ENCODE data around the gene IGSF6. TPM values are rescaled to one million over a fixed set of nuclear protein-coding genes. Genes with fewer than 3 reads are reported as not detected.

Gene IGSF6
- total and polyA plus RNA-seq, 2 experiments from 2014 or later, result 0.14 TPM; not detected in 1

DNA sequence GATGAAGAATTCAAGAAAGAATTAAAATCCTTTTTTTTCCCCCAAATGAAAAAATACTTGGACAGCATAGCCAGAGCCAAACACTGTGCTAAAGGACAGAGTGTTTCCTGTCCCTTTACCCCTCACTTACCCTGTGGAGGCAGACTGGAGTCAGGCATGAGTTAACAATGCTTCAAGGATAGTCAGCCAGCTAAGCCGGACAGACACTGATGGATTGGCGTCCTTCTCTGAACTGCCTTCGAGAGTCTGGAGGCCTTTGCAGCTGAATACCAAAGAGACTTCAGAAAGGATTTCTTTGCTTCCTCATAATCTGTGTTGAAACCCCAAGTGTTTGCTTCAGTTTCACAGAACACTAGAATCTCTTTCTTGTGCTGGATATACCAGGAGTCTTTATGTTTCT is 48.5 kb downstream of the IGSF6 start:
- Histone ChIP-seq H2AFZ (no peak overlapping the region), H3K9me2 (ENCODE audit: insufficient read depth) (no peaks in the 10 kb centered on the region), H3K36me3 (ENCODE audit: low read depth) (no peaks in the 10 kb centered on the region), H3K4me3 (peak overlapping the region; percentile 48), H3K27me3 (replicated peaks; ENCODE audit: insufficient read depth) (no peaks in the 10 kb centered on the region), H3K9ac (peak overlapping the region; percentile 97), H4K20me1 (ENCODE audit: insufficient read depth) (no peaks in the 10 kb centered on the region; the same call in 1 of the 2 replicates), H3K79me2 (ENCODE audit: insufficient read depth) (peaks cover 91% of the 10 kb centered on the region), H3K4me1 (ENCODE audit: insufficient read depth) (peaks cover 53% of the 10 kb centered on the region), H3K9me3 (ENCODE audit: low read depth) (no peaks in the 10 kb centered on the region), H3K27ac (peak overlapping the region; percentile 93), H3K4me2 (ENCODE audit: unreplicated experiment) (peak overlapping the region; percentile 79), H3F3A (ENCODE audit: insufficient read depth) (peaks cover 48% of the 10 kb centered on the region)
- DNase-seq, result peak; percentile 64
- in situ Hi-C loops (cut with MboI), result no loop called here
- 5 to 7% methylated on average over 3 of the region's 3 CpGs for WGBS, 2 experiments (ENCODE audit: low coverage in 1 of 2, low lambda C conversion rate in 2 of 2, missing lambda C conversion rate in 2 of 2)
- no peak for TF ChIP-seq EZH2phosphoT487 (IDR thresholded peaks at IDR 0.05; ENCODE audit: insufficient read depth, low read depth)
- TF ChIP-seq EZH2 (IDR thresholded peaks at IDR 0.05; ENCODE audit: insufficient read depth, poor library complexity, severe bottlenecking), result no peak

DNA sequence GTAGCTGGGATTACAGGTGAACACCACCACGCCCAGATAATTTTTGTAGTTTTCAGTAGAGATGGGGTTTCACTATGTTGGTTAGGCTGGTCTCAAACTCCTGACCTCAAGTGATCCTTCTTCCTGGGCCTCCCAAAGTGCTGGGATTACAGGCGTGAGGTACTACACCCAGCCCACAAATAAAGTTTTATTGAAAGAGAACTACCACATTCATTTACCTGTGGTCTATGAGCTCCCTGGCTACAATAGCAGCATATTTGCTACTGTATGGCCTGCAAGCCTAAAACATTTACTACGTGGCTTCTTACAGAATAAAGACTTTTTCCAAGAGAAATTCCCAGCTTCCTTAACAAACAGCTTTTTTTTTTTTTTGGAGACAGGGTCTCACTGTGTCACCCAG is 49.6 kb downstream of the IGSF6 start:
- Histone ChIP-seq H4K20me1 (ENCODE audit: insufficient read depth) (no peaks in the 10 kb centered on the region; the same call in 1 of the 2 replicates), H3K9ac (peak overlapping the region; percentile 97), H3K4me3 (peak overlapping the region; percentile 94), H3K36me3 (ENCODE audit: low read depth) (no peaks in the 10 kb centered on the region), H3F3A (ENCODE audit: insufficient read depth) (peaks cover 50% of the 10 kb centered on the region), H3K9me2 (ENCODE audit: insufficient read depth) (no peaks in the 10 kb centered on the region), H2AFZ (no peak overlapping the region), H3K4me1 (ENCODE audit: insufficient read depth) (peaks cover 52% of the 10 kb centered on the region), H3K27me3 (replicated peaks; ENCODE audit: insufficient read depth) (no peaks in the 10 kb centered on the region), H3K79me2 (ENCODE audit: insufficient read depth) (peaks cover 80% of the 10 kb centered on the region), H3K4me2 (ENCODE audit: unreplicated experiment) (peak overlapping the region; percentile 79), H3K9me3 (ENCODE audit: low read depth) (no peaks in the 10 kb centered on the region), H3K27ac (peak overlapping the region; percentile 93)
- in situ Hi-C loops (cut with MboI), result no loop called here
- no peak for TF ChIP-seq EZH2phosphoT487 (IDR thresholded peaks at IDR 0.05; ENCODE audit: insufficient read depth, low read depth)
- TF ChIP-seq EZH2 (IDR thresholded peaks at IDR 0.05; ENCODE audit: insufficient read depth, poor library complexity, severe bottlenecking), result no peak
- 84 to 88% methylated on average over 3 of the region's 3 CpGs for WGBS, 2 experiments (ENCODE audit: low coverage in 1 of 2, low lambda C conversion rate in 2 of 2, missing lambda C conversion rate in 2 of 2)
- no peak for DNase-seq

DNA sequence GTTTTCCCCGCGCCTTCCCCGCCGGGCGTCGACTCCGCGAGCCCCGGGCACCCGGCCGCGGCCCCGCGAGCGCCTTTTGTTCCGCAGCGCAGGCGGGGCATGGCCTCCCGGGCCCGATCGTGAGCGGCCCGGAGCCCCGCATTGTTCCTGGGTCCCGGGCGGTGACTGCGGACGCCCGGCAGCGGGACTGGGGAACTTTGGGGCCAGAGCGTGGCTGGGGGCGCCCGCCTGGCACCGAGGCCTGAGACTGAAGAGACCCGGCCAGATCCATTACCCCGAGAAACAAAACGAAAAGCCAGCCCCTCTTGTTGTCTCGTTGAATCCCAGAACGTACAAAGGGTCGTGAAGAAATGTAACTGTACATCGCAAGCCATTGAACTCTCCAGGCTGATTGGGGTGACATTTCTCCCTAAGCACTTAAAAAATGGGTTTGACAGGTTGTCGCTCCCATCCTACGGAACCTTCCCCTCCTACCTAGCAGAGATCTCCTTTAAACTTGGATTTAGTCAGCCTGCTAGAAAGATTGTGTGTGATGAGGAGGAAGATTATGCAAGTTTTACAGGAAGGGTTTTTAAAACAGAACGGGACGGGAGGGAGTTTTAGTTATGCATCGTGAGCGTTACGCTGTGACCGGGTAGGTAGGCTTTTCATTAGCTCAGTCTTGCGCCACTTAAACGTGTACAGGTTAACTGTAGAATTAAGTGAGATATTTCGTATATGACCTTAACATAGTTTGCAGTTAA is 52.2 kb downstream of the IGSF6 start:
- 0% methylated on average over 40 to 41 of the region's 52 CpGs for WGBS, 2 experiments (ENCODE audit: low coverage in 1 of 2, low lambda C conversion rate in 2 of 2, missing lambda C conversion rate in 2 of 2)
- peak; percentile 78 for DNase-seq
- no peaks in the 10 kb centered on the region for H4K20me1 ChIP-seq (ENCODE audit: insufficient read depth)

DNA sequence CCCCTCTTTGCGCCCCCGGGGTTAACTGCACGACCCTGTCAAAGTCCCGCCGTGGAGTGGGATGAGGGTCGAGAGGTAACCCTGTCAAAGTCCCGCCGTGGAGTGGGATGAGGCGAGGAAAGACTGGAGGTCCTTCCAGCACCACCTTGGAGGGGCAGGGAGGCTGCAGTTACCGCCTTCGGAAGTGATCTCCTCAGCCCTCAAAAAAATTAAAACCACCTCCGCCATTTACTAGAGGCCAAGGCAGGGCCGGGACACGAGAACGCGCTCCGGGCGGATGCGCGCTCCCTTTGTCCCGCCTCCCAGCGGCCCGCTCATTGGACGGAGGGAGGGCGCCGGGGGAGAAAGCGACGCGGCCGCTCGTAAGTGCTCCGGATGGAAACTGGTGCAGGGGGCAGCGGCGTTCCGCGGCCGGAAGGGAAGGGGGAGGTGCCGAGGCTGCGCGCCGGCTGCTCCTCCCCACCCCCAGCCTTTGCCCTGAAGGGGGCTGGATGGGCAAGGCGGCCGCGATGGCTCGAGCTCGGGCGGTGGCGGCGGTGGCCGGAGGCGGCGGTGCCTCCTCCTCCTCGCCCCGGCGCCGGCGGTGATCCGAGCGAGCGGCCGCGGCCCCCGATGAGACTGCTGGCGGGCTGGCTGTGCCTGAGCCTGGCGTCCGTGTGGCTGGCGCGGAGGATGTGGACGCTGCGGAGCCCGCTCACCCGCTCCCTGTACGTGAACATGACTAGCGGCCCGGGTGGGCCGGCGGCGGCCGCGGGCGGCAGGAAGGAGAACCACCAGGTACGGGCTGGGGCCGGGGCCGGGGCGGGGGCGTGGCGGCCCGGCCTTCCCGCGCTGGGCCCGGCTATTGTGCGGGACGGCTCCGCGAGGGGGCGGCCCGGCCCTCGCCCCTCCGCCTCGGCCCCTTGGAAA is 53.0 kb downstream of the IGSF6 start, which contains the start of gene METTL9:
Gene METTL9, plus strand, starts transcription at position 456 of the 909 bp plus-strand sequence. Its CDS starts 157 bp downstream, at position 613.
- Histone ChIP-seq H3K27ac (peak within 1 kb of the TSS; percentile 93), H4K20me1 (ENCODE audit: insufficient read depth) (no peaks in the 10 kb centered on the region)
- TF ChIP-seq EZH2 (IDR thresholded peaks at IDR 0.05; ENCODE audit: insufficient read depth, poor library complexity, severe bottlenecking), result no peak

More for the DNA sequence above, 52.2 kb downstream of the IGSF6 start:
- in situ Hi-C loops (cut with MboI), result no loop called here
- H3K4me3 ChIP-seq, result peak overlapping the region; percentile 94
- H3K9me2 ChIP-seq (ENCODE audit: insufficient read depth), result no peaks in the 10 kb centered on the region
- H2AFZ ChIP-seq, result peak overlapping the region; percentile 55
- no peaks in the 10 kb centered on the region for H3K9me3 ChIP-seq (ENCODE audit: low read depth)
- H3K79me2 ChIP-seq (ENCODE audit: insufficient read depth), result peaks cover 54% of the 10 kb centered on the region
- peaks cover 39% of the 10 kb centered on the region for H3K4me1 ChIP-seq (ENCODE audit: insufficient read depth)
- peak overlapping the region; percentile 79 for H3K4me2 ChIP-seq (ENCODE audit: unreplicated experiment)
- H3K9ac ChIP-seq, result peak overlapping the region; percentile 97
- peak overlapping the region; percentile 93 for H3K27ac ChIP-seq
- TF ChIP-seq EZH2phosphoT487 (IDR thresholded peaks at IDR 0.05; ENCODE audit: insufficient read depth, low read depth) (no peak), EZH2 (IDR thresholded peaks at IDR 0.05; ENCODE audit: insufficient read depth, poor library complexity, severe bottlenecking) (no peak)
- no peaks in the 10 kb centered on the region for H3K36me3 ChIP-seq (ENCODE audit: low read depth)
- H3F3A ChIP-seq (ENCODE audit: insufficient read depth), result peaks cover 45% of the 10 kb centered on the region
- H3K27me3 ChIP-seq (replicated peaks; ENCODE audit: insufficient read depth), result no peaks in the 10 kb centered on the region

More for the DNA sequence above, 53.0 kb downstream of the IGSF6 start, which contains the start of gene METTL9:
- Histone ChIP-seq H3F3A (ENCODE audit: insufficient read depth) (peaks cover 38% of the 10 kb centered on the region), H3K4me1 (ENCODE audit: insufficient read depth) (peaks cover 33% of the 10 kb centered on the region), H3K4me3 (peak within 1 kb of the TSS; percentile 94), H3K36me3 (ENCODE audit: low read depth) (no peaks in the 10 kb centered on the region), H3K4me2 (ENCODE audit: unreplicated experiment) (peak within 1 kb of the TSS; percentile 99), H3K9me3 (ENCODE audit: low read depth) (no peaks in the 10 kb centered on the region), H3K79me2 (ENCODE audit: insufficient read depth) (peaks cover 45% of the 10 kb centered on the region), H2AFZ (peak within 1 kb of the TSS; percentile 95), H3K9ac (peak within 1 kb of the TSS; percentile 97), H3K9me2 (ENCODE audit: insufficient read depth) (no peaks in the 10 kb centered on the region), H3K27me3 (replicated peaks; ENCODE audit: insufficient read depth) (no peaks in the 10 kb centered on the region)
- in situ Hi-C loops (cut with MboI), result no loop called here
- DNase-seq, result peak; percentile 99
- WGBS, 2 experiments (ENCODE audit: low coverage in 1 of 2, low lambda C conversion rate in 2 of 2, missing lambda C conversion rate in 2 of 2), result 1% methylated on average over 32 to 83 of the region's 100 CpGs
